RWPE2 (cell line): ENCODE data around the gene UIMC1.

Experiments
- ATAC-seq: fragments of 200-7000 bp; cut with Tn5 transposase; 3 replicates; pipeline ENCODE4 v1.9.1; 2021; ENCODE audit warnings: low read depth
- DNase-seq: peaks from one replicate; pipeline ENCODE4 v3.0.0-alpha.2; 2020; ENCODE audit warnings: low spot score
- H3K27ac ChIP-seq: fragments of 450-650 bp; 2 replicates; pipeline ENCODE4 v1.5.1; 2017; ENCODE audit warnings: mild to moderate bottlenecking; ENCODE audit not compliant: poor library complexity, severe bottlenecking
- H3K27me3 ChIP-seq: fragments of 250-450 bp; sonication (Bioruptor Pico); 2 replicates; pipeline ENCODE4 v1.5.1; 2021; ENCODE audit warnings: mild to moderate bottlenecking, moderate library complexity; ENCODE audit not compliant: insufficient read depth, poor library complexity, severe bottlenecking
- H3K36me3 ChIP-seq: fragments of 250-450 bp; sonication (Bioruptor Pico); 2 replicates; pipeline ENCODE4 v1.5.1; 2020; ENCODE audit warnings: low read depth, mild to moderate bottlenecking, moderate library complexity
- H3K4me1 ChIP-seq: fragments of 250-450 bp; sonication (Bioruptor Pico); 2 replicates; pipeline ENCODE4 v1.5.1; 2021; ENCODE audit warnings: mild to moderate bottlenecking, moderate library complexity; ENCODE audit not compliant: insufficient read depth, poor library complexity, severe bottlenecking
- H3K4me3 ChIP-seq: fragments of 250-450 bp; sonication (Bioruptor Pico); 2 replicates; pipeline ENCODE4 v1.5.1; 2021; ENCODE audit warnings: mild to moderate bottlenecking, moderate library complexity; ENCODE audit not compliant: severe bottlenecking
- H3K9me3 ChIP-seq: fragments of 250-450 bp; sonication (Bioruptor Pico); 2 replicates; pipeline ENCODE4 v1.5.1; 2021; ENCODE audit warnings: mild to moderate bottlenecking, moderate library complexity; ENCODE audit not compliant: severe bottlenecking
- TF ChIP-seq, protein P1 (sequence below): fragments of 450-650 bp; IDR thresholded peaks from one replicate; pipeline ENCODE4 v1.5.1; 2017; ENCODE audit warnings: mild to moderate bottlenecking, moderate library complexity; ENCODE audit not compliant: poor library complexity, severe bottlenecking

Gene UIMC1

GRCh38 chr5:176915906-176916305 is 90.7 kb downstream of the UIMC1 start:
- Histone ChIP-seq H3K36me3 (peaks cover 53% of the 10 kb centered on the region), H3K4me3 (no peak overlapping the region), H3K27me3 (no peaks in the 10 kb centered on the region), H3K27ac (no peak overlapping the region), H3K9me3 (no peaks in the 10 kb centered on the region), H3K4me1 (no peaks in the 10 kb centered on the region)
- TF ChIP-seq, protein P1, sequence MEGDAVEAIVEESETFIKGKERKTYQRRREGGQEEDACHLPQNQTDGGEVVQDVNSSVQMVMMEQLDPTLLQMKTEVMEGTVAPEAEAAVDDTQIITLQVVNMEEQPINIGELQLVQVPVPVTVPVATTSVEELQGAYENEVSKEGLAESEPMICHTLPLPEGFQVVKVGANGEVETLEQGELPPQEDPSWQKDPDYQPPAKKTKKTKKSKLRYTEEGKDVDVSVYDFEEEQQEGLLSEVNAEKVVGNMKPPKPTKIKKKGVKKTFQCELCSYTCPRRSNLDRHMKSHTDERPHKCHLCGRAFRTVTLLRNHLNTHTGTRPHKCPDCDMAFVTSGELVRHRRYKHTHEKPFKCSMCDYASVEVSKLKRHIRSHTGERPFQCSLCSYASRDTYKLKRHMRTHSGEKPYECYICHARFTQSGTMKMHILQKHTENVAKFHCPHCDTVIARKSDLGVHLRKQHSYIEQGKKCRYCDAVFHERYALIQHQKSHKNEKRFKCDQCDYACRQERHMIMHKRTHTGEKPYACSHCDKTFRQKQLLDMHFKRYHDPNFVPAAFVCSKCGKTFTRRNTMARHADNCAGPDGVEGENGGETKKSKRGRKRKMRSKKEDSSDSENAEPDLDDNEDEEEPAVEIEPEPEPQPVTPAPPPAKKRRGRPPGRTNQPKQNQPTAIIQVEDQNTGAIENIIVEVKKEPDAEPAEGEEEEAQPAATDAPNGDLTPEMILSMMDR = no peak
- ATAC-seq (no peak), DNase-seq (no peak)

DNA sequence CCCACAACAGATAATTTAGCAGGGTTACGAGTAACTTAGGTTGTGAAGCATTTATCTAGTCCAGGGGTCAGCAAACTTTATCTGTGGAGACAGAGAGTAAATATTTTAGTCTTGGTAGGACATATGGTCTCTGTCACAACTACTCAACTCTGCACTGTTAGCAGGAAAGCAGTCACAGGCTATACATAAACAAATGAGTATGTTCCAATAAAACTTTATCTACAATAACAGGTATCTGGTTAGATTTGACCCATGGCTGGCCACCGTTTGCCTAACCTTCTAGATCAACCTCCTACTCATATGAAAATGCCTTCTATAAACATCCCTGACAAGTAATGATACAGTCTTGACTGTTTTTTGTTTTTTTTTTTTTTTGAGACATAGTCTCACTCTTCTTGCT is 94.5 kb downstream of the UIMC1 start:
- Histone ChIP-seq H3K4me3 (no peak overlapping the region), H3K4me1 (no peaks in the 10 kb centered on the region), H3K27me3 (no peaks in the 10 kb centered on the region), H3K36me3 (peaks cover 60% of the 10 kb centered on the region), H3K9me3 (no peaks in the 10 kb centered on the region), H3K27ac (no peak overlapping the region)
- DNase-seq (no peak), ATAC-seq (no peak)
- TF ChIP-seq, protein P1 = no peak

DNA sequence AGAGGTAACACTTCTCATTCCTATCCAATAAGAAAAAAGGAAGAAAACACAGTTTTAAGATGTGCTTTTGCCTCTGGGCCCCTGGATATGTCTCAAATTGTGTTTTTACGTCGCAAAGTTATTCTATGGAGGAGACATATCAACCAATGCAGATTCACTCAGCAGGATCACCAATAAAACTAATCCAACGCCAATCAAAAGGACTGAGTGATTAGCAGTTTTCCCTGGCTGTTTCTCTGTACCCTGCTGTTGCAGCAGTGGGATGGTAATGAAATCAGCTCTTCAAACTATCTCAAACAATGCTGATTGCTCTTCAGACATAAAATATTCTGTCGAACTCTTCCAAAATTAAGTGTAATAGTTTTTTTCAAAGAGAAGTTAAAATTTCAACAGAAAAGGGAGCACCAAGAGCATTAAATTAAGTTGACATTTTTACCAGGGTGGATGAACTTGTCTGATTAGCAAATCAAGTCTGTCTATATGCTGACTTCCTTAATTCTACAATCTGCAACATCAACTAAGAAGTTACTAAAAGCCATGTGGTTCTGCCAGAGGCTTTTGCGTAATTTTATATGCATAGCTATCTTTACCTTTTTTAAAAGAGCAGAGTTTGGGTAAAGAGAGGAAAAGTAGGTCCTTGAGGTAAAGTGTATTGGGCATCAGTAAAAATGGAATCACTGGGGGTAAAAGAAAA is 97.8 kb downstream of the UIMC1 start:
- Histone ChIP-seq H3K4me1 (no peaks in the 10 kb centered on the region), H3K4me3 (no peak overlapping the region), H3K27ac (no peak overlapping the region), H3K36me3 (peaks cover 80% of the 10 kb centered on the region), H3K27me3 (no peaks in the 10 kb centered on the region), H3K9me3 (no peaks in the 10 kb centered on the region)
- DNase-seq (no peak), ATAC-seq (no peak)
- TF ChIP-seq, protein P1 = no peak

- Histone ChIP-seq H3K4me1 (no peaks in the 10 kb centered on the region), H3K27me3 (no peaks in the 10 kb centered on the region), H3K36me3 (peaks cover 86% of the 10 kb centered on the region), H3K4me3 (no peak overlapping the region), H3K9me3 (no peaks in the 10 kb centered on the region), H3K27ac (no peak overlapping the region)
- ATAC-seq = no peak
- TF ChIP-seq, protein P1 = no peak
- no peak for DNase-seq
Observed at GRCh38 chr5:176906796-176907195, 99.8 kb downstream of the UIMC1 start.

DNA sequence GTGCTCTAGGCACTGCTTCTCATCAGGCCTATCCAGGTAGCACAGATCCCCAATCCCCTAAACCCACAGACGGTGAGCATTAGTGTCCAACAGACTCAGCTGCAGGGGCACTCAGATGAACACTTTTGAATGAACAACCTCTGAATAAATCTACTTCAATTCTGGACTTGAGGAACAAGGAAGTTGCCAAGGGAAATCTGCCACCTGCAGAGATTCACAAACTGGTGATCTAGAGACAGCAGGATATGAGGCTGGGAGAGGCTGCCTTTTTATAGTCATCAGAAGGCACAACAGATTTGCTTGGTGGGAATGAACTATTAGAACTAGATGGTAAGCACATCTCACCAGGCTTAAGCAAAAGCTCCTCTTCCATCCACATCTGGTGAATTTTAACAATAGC is 100.5 kb downstream of the UIMC1 start:
- TF ChIP-seq, protein P1 = no peak
- H3K36me3 ChIP-seq = peaks cover 80% of the 10 kb centered on the region
- ATAC-seq = no peak

More for the DNA sequence above, 100.5 kb downstream of the UIMC1 start:
- H3K4me1 ChIP-seq = no peaks in the 10 kb centered on the region
- no peak overlapping the region for H3K27ac ChIP-seq
- no peaks in the 10 kb centered on the region for H3K9me3 ChIP-seq
- no peak for DNase-seq
- H3K4me3 ChIP-seq = no peak overlapping the region
- H3K27me3 ChIP-seq = no peaks in the 10 kb centered on the region
